NT2/D1 (cell line): ENCODE measurements around the gene CROCC.

ENCODE experiments used
- SUZ12 ChIP-seq: IDR thresholded peaks from 2 replicates; pipeline ENCODE4 v1.6.1; 2011; ENCODE audit not compliant: insufficient read length, insufficient read depth; ENCODE audit errors: extremely low read depth
- YY1 ChIP-seq: IDR thresholded peaks from 2 replicates; pipeline ENCODE4 v1.6.1; 2011; ENCODE audit not compliant: insufficient read length, insufficient read depth
- ZNF274 ChIP-seq: IDR thresholded peaks from 2 replicates; pipeline ENCODE4 v1.6.1; 2011; ENCODE audit warnings: mild to moderate bottlenecking, low read depth, low read length

DNA sequence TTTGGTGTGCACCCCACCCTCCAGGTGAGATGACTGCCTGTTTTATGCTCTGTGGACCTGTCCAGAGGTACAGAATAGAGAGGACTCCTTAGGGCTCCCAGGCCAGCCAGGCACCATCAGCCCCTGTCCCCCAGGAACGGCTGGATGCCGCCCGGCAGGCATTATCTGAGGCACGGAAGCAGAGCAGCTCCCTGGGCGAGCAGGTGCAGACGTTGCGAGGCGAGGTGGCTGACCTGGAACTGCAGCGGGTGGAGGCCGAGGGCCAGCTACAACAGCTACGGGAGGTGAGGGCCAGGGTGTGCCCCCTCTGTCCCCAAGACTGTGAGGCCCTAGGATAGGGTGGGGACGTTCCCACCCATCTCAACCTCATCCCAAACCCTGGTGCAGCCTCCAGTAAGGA lies 47.9 kb downstream of the CROCC start:
- TF ChIP-seq ZNF274 (no peak), YY1 (no peak), SUZ12 (no peak)
